Natural killer cell (primary cell): ENCODE results near the gene SIRT4. TPM values are rescaled to one million over a fixed set of nuclear protein-coding genes. Genes with fewer than 3 reads are reported as not detected.

Experiments
- ATAC-seq, 3 donors: fragments of 150-1000 bp in 2 of 3; fragments of 200-7000 bp in 1 of 3; cut with Tn5 transposase; 1 replicate in 1 of 3; 2 replicates in 2 of 3; pipeline ENCODE4 v1.10.0; 2021; ENCODE audit warnings: mild to moderate bottlenecking in 2 of 3, moderate library complexity in 2 of 3
- DNase-seq, 2 donors: peaks; one replicate each; pipeline versions ENCODE4 v3.0.0 to v3.0.0-alpha.2; 2013 to 2021; ENCODE audit warnings: mixed read lengths in 1 of 2
- H3K27ac ChIP-seq: one replicate; pipeline ENCODE4 v1.5.1; 2013; ENCODE audit warnings: mild to moderate bottlenecking, low read length
- H3K27me3 ChIP-seq: one replicate; pipeline ENCODE4 v1.6.1; 2013; ENCODE audit warnings: low read length; ENCODE audit not compliant: control insufficient read depth, insufficient read depth
- H3K36me3 ChIP-seq: one replicate; pipeline ENCODE4 v1.6.1; 2013; ENCODE audit warnings: low read length; ENCODE audit not compliant: control insufficient read depth, insufficient read depth
- H3K4me1 ChIP-seq: one replicate; pipeline ENCODE4 v1.6.1; 2013; ENCODE audit warnings: low read length; ENCODE audit not compliant: control insufficient read depth, insufficient read depth
- H3K4me3 ChIP-seq: one replicate; pipeline ENCODE4 v1.5.1; 2013; ENCODE audit warnings: low read length
- H3K9me3 ChIP-seq: one replicate; pipeline ENCODE4 v1.6.1; 2013; ENCODE audit warnings: low read length; ENCODE audit not compliant: control insufficient read depth, insufficient read depth
- H3K27ac Mint-ChIP-seq, 2 donors: one replicate each; pipeline ENCODE4 v1.8.0; 2022; ENCODE audit warnings: mild to moderate bottlenecking in 2 of 2, mixed read lengths in 2 of 2, moderate library complexity in 1 of 2
- H3K27me3 Mint-ChIP-seq, 2 donors: one replicate each; pipeline ENCODE4 v1.8.0; 2022; ENCODE audit warnings: low read depth in 2 of 2, mixed read lengths in 2 of 2
- H3K36me3 Mint-ChIP-seq: one replicate; pipeline ENCODE4 v1.8.0; 2022; ENCODE audit warnings: mixed read lengths
- H3K4me1 Mint-ChIP-seq, 2 donors: one replicate each; pipeline ENCODE4 v1.8.0; 2022; ENCODE audit warnings: mixed read lengths in 2 of 2
- H3K4me3 Mint-ChIP-seq: one replicate; pipeline ENCODE4 v1.8.0; 2022; ENCODE audit warnings: mild to moderate bottlenecking, moderate library complexity, mixed read lengths
- H3K9me3 Mint-ChIP-seq, 2 donors: one replicate each; pipeline ENCODE4 v1.8.0; 2022; ENCODE audit warnings: mixed read lengths in 2 of 2
- CTCF ChIP-seq: fragments of 200-600 bp; IDR thresholded peaks from one replicate; pipeline ENCODE4 v1.8.0; 2022; ENCODE audit warnings: antibody characterized with exemption
- WGBS: methylation state at CpG from one replicate; pipeline ENCODE4 v1.1.7; 2013; ENCODE audit warnings: missing lambda C conversion rate; ENCODE audit not compliant: insufficient coverage; 5-methylcytosine and 5-hydroxymethylcytosine counted together
- intact Hi-C: fragments of 100-400 bp; cut with micrococcal nuclease; formaldehyde crosslinking; loops from one replicate; pipeline ENCODE4 v1.14.2; 2022
- total RNA-seq, 4 donors: library from RNA; stranded (reverse); fragments of 120-200 nt in 1 of 4; gene quantifications; one replicate each; pipeline versions ENCODE4 v1.2.3 to v1.2.4, GENCODE V29; 2013 to 2022

SIRT4 gene
- total RNA-seq, 3 donors from 2014 or later (not counting 1 experiment from before 2014, with no cell fraction given), result 2.0 to 2.1 (median 2.1) TPM

DNA sequence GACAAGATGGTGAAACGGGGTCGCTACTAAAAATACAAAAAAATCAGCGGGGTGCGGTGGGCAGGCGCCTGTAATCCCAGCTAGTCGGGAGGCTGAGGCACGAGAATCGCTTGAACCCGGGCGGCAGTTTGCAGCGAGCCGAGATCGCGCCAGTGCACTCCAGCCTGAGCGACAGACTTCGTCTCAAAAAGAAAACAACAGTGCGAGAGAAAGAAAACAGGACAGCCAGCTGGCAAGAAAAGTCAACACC, 9.8 kb upstream of the SIRT4 start:
- H3K27me3 Mint-ChIP-seq, result no peaks in the 10 kb centered on the region
- H3K9me3 Mint-ChIP-seq, result no peaks in the 10 kb centered on the region
- H3K27me3 ChIP-seq, result no peaks in the 10 kb centered on the region
- peak overlapping the region; percentile 95 for H3K27ac ChIP-seq
- H3K27ac Mint-ChIP-seq, result no peak overlapping the region
- WGBS, result 0% methylated on average over 17 of the region's 17 CpGs
- ATAC-seq (peak; percentile 0 to 4 (median 1)), DNase-seq (no peak)
- intact Hi-C loops, result no loop called here
- no peaks in the 10 kb centered on the region for H3K36me3 Mint-ChIP-seq
- no peaks in the 10 kb centered on the region for H3K36me3 ChIP-seq
- peak overlapping the region; percentile 61 for H3K4me3 ChIP-seq
- no peaks in the 10 kb centered on the region for H3K4me1 Mint-ChIP-seq
- TF ChIP-seq CTCF, result no peak
- no peaks in the 10 kb centered on the region for H3K9me3 ChIP-seq
- H3K4me3 Mint-ChIP-seq, result no peak overlapping the region
- H3K4me1 ChIP-seq, result peaks cover 13% of the 10 kb centered on the region

GRCh38 chr12:120292661-120293531, 9.2 kb upstream of the SIRT4 start, which contains the start of gene RNU4-1:
TSS of gene RNU4-1 (minus strand) at chr12:120293237.
- peak; percentile 68 to 87 for DNase-seq
- peak; percentile 38 to 57 (median 55) for ATAC-seq
- H3K27me3 Mint-ChIP-seq, result no peaks in the 10 kb centered on the region
- H3K36me3 ChIP-seq, result no peaks in the 10 kb centered on the region
- no peaks in the 10 kb centered on the region for H3K4me1 Mint-ChIP-seq
- intact Hi-C loops, result loop anchor here (1.0 kb wide), 2 partner anchors 9 to 24 kb away; partner anchors contain the start of gene SIRT4
- H3K27me3 ChIP-seq, result no peaks in the 10 kb centered on the region
- H3K4me1 ChIP-seq, result peaks cover 13% of the 10 kb centered on the region
- H3K9me3 Mint-ChIP-seq, result no peaks in the 10 kb centered on the region
- H3K27ac Mint-ChIP-seq, result no peak within 1 kb of the TSS
- no peaks in the 10 kb centered on the region for H3K36me3 Mint-ChIP-seq
- H3K9me3 ChIP-seq, result no peaks in the 10 kb centered on the region
- peak within 1 kb of the TSS; percentile 61 for H3K4me3 ChIP-seq
- peak within 1 kb of the TSS; percentile 95 for H3K27ac ChIP-seq
- TF ChIP-seq CTCF, result no peak
- WGBS, result under 1% methylated on average over 28 of the region's 29 CpGs
- H3K4me3 Mint-ChIP-seq, result no peak within 1 kb of the TSS

DNA sequence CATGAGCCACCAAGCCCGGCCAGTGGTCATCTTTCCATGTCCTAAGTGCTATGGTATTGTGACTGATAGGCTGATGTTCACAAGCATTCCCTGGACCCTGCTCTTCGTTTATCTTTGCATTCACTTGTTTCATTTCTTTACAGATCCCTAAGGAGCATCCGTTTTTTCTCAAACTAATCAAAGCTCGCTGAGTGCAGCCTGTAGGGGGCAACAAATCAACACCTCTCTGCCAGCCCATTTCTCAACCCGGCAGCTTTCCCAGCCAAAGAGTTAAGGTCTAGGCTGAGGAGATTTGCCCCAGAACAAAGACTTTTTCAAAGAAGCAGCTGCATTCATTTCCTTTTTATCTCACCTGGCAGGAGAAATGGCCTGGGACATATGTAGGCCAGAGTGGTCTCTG, 12.1 kb downstream of the SIRT4 start:
- Mint-ChIP-seq H3K4me3 (no peak overlapping the region), H3K27me3 (no peaks in the 10 kb centered on the region)
- WGBS, result 79% methylated on average over 5 of the region's 5 CpGs

More for the DNA sequence above, 12.1 kb downstream of the SIRT4 start:
- no peak overlapping the region for H3K27ac Mint-ChIP-seq
- H3K9me3 Mint-ChIP-seq, result no peaks in the 10 kb centered on the region
- no peaks in the 10 kb centered on the region for H3K27me3 ChIP-seq
- no peak for TF ChIP-seq CTCF
- H3K4me3 ChIP-seq, result no peak overlapping the region
- H3K27ac ChIP-seq, result no peak overlapping the region
- H3K36me3 Mint-ChIP-seq, result no peaks in the 10 kb centered on the region
- H3K4me1 Mint-ChIP-seq, result peaks cover 13 to 16% of the 10 kb centered on the region in 2 donors
- intact Hi-C loops, result no loop called here
- ATAC-seq (no peak), DNase-seq (no peak)
- H3K4me1 ChIP-seq, result peaks cover 12% of the 10 kb centered on the region
- H3K36me3 ChIP-seq, result no peaks in the 10 kb centered on the region
- H3K9me3 ChIP-seq, result no peaks in the 10 kb centered on the region
